GM18858 (cell line): ENCODE measurements around the gene TMPRSS12.
"Not testable (repeated sequence)": the region's sequence is repeated elsewhere in the genome, so short reads cannot be mapped to it uniquely, and the experiment has no call there.

ENCODE experiments used
- ATAC-seq: cut with Tn5 transposase; IDR thresholded peaks from one replicate; pipeline ENCODE4 v1.9.1; 2021; ENCODE audit not compliant: unreplicated experiment

Gene TMPRSS12

GRCh38 chr12:50925920-50926319 is 83.2 kb downstream of the TMPRSS12 start:
- no peak for ATAC-seq

GRCh38 chr12:50926415-50926814 is 83.7 kb downstream of the TMPRSS12 start:
- ATAC-seq, result no peak

GRCh38 chr12:50926932-50927331 is 84.2 kb downstream of the TMPRSS12 start:
- not testable (repeated sequence) for ATAC-seq

- no peak for ATAC-seq
These were observed 84.6 kb downstream of the TMPRSS12 start for GRCh38 chr12:50927356-50927755.

- ATAC-seq, result no peak
These were observed 85.1 kb downstream of the TMPRSS12 start for GRCh38 chr12:50927766-50928224.

- ATAC-seq, result no peak
These were observed 85.7 kb downstream of the TMPRSS12 start for GRCh38 chr12:50928392-50928791.

GRCh38 chr12:50929831-50930230 is 87.1 kb downstream of the TMPRSS12 start:
- ATAC-seq, result no peak

- ATAC-seq, result not testable (repeated sequence)
These were observed 87.8 kb downstream of the TMPRSS12 start for GRCh38 chr12:50930477-50930876.

- no peak for ATAC-seq
These were observed 90.1 kb downstream of the TMPRSS12 start for GRCh38 chr12:50932787-50933280.

- no peak for ATAC-seq
These were observed 90.9 kb downstream of the TMPRSS12 start for GRCh38 chr12:50933459-50934124.

GRCh38 chr12:50934371-50934851 is 91.7 kb downstream of the TMPRSS12 start:
- ATAC-seq, result no peak

GRCh38 chr12:50934981-50935807 is 92.5 kb downstream of the TMPRSS12 start:
- ATAC-seq, result no peak

- ATAC-seq, result no peak
These were observed 94.2 kb downstream of the TMPRSS12 start for GRCh38 chr12:50936821-50937530.
